Mesenchymal stem cell (in vitro differentiated cells and primary cell): ENCODE results near the gene CCDC141.

Source experiments
- DNase-seq: peaks from one replicate; pipeline ENCODE4 v3.0.0-alpha.2; 2013
- H2AFZ ChIP-seq: one replicate; pipeline ENCODE4 v1.6.1; 2013; ENCODE audit warnings: low read depth, mild to moderate bottlenecking, control low read depth, inconsistent platforms, low read length, moderate library complexity
- H2AK5ac ChIP-seq: 2 replicates; pipeline ENCODE4 v1.6.1; 2013; ENCODE audit warnings: low read length, moderate library complexity, mild to moderate bottlenecking, inconsistent platforms; ENCODE audit not compliant: severe bottlenecking
- H2BK120ac ChIP-seq: one replicate; pipeline ENCODE4 v1.6.1; 2013; ENCODE audit warnings: low read depth, mild to moderate bottlenecking, inconsistent platforms, low read length, moderate library complexity
- H2BK12ac ChIP-seq, 2 experiments: one replicate each; pipeline ENCODE4 v1.6.1; 2013; ENCODE audit warnings: inconsistent platforms in 2 of 2, low read length in 2 of 2, mild to moderate bottlenecking in 2 of 2, moderate library complexity in 2 of 2, control low read depth in 1 of 2
- H2BK15ac ChIP-seq: one replicate; pipeline ENCODE4 v1.6.1; 2013; ENCODE audit warnings: mild to moderate bottlenecking, low read depth, inconsistent platforms; ENCODE audit not compliant: poor library complexity, severe bottlenecking
- H2BK5ac ChIP-seq: 2 replicates; pipeline ENCODE4 v1.6.1; 2013; ENCODE audit warnings: low read depth, mild to moderate bottlenecking, low read length, control low read depth, inconsistent platforms; ENCODE audit not compliant: poor library complexity, severe bottlenecking
- H3K14ac ChIP-seq, 2 experiments: one replicate each; pipeline ENCODE4 v1.6.1; 2013; ENCODE audit warnings: inconsistent platforms in 2 of 2, low read length in 2 of 2, control low read depth in 1 of 2, mild to moderate bottlenecking in 1 of 2, moderate library complexity in 1 of 2
- H3K18ac ChIP-seq, 2 experiments: one replicate each; pipeline ENCODE4 v1.6.1; 2013; ENCODE audit warnings: inconsistent platforms in 2 of 2, low read length in 2 of 2, control low read depth in 1 of 2, low read depth in 1 of 2, mild to moderate bottlenecking in 1 of 2
- H3K23ac ChIP-seq, 2 experiments: one replicate each; pipeline ENCODE4 v1.6.1; 2013; ENCODE audit warnings: inconsistent platforms in 2 of 2, low read length in 2 of 2, mild to moderate bottlenecking in 2 of 2, moderate library complexity in 2 of 2, control low read depth in 1 of 2
- H3K27ac ChIP-seq: 2 replicates; pipeline ENCODE4 v1.5.1; 2013; ENCODE audit warnings: mild to moderate bottlenecking, moderate library complexity, low read length, control low read depth, inconsistent platforms; ENCODE audit not compliant: poor library complexity, severe bottlenecking
- H3K27me3 ChIP-seq, 2 experiments: 2 replicates each; pipeline versions ENCODE4 v1.6.1 to v1.7.0; 2013; ENCODE audit warnings: low read length in 2 of 2, mild to moderate bottlenecking in 2 of 2, moderate library complexity in 2 of 2, control low read depth in 1 of 2, inconsistent platforms in 1 of 2; ENCODE audit not compliant: control insufficient read depth in 1 of 2, insufficient read depth in 1 of 2
- H3K36me3 ChIP-seq, 2 experiments: 2 replicates each; pipeline versions ENCODE4 v1.6.1 to v1.7.0; 2013; ENCODE audit warnings: low read length in 2 of 2, control low read depth in 1 of 2, inconsistent platforms in 1 of 2, low read depth in 1 of 2, mild to moderate bottlenecking in 1 of 2; ENCODE audit not compliant: insufficient read depth in 2 of 2, control insufficient read depth in 1 of 2
- H3K4ac ChIP-seq, 2 experiments: one replicate each; pipeline ENCODE4 v1.6.1; 2013; ENCODE audit warnings: inconsistent platforms in 2 of 2, low read length in 2 of 2, mild to moderate bottlenecking in 2 of 2, moderate library complexity in 2 of 2, control low read depth in 1 of 2, low read depth in 1 of 2
- H3K4me1 ChIP-seq: 2 replicates; pipeline ENCODE4 v1.6.1; 2013; ENCODE audit warnings: low read depth, low read length, control low read depth; ENCODE audit not compliant: control insufficient read depth, insufficient read depth
- H3K4me2 ChIP-seq: 2 replicates; pipeline ENCODE4 v1.6.1; 2013; ENCODE audit warnings: low read length, mild to moderate bottlenecking, inconsistent platforms; ENCODE audit not compliant: poor library complexity, severe bottlenecking
- H3K4me3 ChIP-seq, 2 experiments: 2 replicates each; pipeline versions ENCODE4 v1.5.1 to v1.7.0; 2013; ENCODE audit warnings: low read length in 2 of 2, mild to moderate bottlenecking in 2 of 2, control low read depth in 1 of 2, low read depth in 1 of 2; ENCODE audit not compliant: insufficient read depth in 1 of 2
- H3K79me1 ChIP-seq: replicated peaks from 2 replicates; pipeline ENCODE4 v1.6.1; 2013; ENCODE audit warnings: mild to moderate bottlenecking, control low read depth, low read length, inconsistent platforms; ENCODE audit not compliant: poor library complexity, severe bottlenecking
- H3K9ac ChIP-seq: 2 replicates; pipeline ENCODE4 v1.7.0; 2013; ENCODE audit warnings: mild to moderate bottlenecking, low read length, moderate library complexity
- H3K9me3 ChIP-seq: 2 replicates; pipeline ENCODE4 v1.7.0; 2013; ENCODE audit warnings: mild to moderate bottlenecking, low read length; ENCODE audit not compliant: control insufficient read depth
- H4K8ac ChIP-seq: one replicate; pipeline ENCODE4 v1.6.1; 2013; ENCODE audit warnings: inconsistent platforms, mild to moderate bottlenecking, low read length, moderate library complexity
- H4K91ac ChIP-seq: one replicate; pipeline ENCODE4 v1.6.1; 2013; ENCODE audit warnings: mild to moderate bottlenecking, low read length, inconsistent platforms
- WGBS: methylation state at CpG from one replicate; pipeline ENCODE4 v1.1.7; 2013; ENCODE audit warnings: mixed read lengths; 5-methylcytosine and 5-hydroxymethylcytosine counted together

CCDC141 gene

DNA sequence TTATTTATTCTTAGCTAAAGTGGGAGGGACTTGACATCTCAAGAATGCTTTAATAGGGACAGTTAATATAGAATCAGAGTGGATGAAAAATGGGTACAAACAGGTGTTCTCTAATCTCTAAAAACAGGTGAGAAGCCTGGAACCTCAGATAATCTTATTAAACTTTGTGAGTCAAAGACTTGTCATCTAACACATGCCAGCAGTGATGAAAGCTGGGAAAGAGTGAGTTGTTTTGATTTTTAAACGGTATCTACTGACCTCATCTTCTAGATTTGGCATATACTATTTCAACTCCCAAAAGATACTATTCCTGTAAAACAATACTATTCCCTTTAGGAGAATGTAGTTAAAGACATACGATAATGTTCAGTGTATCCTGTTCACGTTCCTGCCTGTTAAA lies 103.4 kb downstream of the CCDC141 start:
- Histone ChIP-seq H3K4me1 (no peaks in the 10 kb centered on the region), H4K8ac (no peak overlapping the region), H3K23ac (no peak overlapping the region), H3K14ac (no peak overlapping the region), H3K18ac (no peak overlapping the region), H2AFZ (no peak overlapping the region), H3K9me3 (no peaks in the 10 kb centered on the region), H3K4me2 (no peak overlapping the region), H3K27me3 (no peaks in the 10 kb centered on the region), H4K91ac (no peak overlapping the region), H3K79me1 (no peaks in the 10 kb centered on the region), H2BK12ac (no peak overlapping the region), H3K27ac (no peak overlapping the region), H3K36me3 (no peaks in the 10 kb centered on the region), H2AK5ac (no peak overlapping the region), H2BK120ac (no peak overlapping the region), H2BK5ac (no peak overlapping the region), H3K4me3 (no peak overlapping the region), H3K9ac (no peak overlapping the region), H3K4ac (no peak overlapping the region), H2BK15ac (no peak overlapping the region)
- 100% methylated on average over 2 of the region's 3 CpGs for WGBS
- DNase-seq = no peak

DNA sequence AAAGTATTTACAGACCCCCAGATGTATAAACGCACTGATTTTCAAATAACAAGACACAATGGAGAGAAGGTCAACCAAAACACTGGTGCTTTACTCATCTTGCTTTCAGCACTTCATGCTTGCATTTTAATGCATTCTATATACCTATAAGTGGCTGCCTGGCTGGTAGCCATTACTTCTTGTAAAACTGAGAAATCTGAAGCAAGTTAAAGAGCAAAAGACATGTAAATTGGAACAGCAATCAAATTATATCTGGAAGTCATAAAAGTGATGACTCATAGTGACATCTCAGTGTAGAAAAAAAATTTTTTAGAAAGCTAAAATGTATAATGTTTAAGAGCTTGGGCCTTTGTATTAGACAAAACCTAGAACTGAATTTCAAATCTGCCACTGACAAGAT lies 106.2 kb downstream of the CCDC141 start:
- no peak overlapping the region for H3K4me3 ChIP-seq
- H4K8ac ChIP-seq = no peak overlapping the region
- no peak overlapping the region for H2BK12ac ChIP-seq
- H2BK15ac ChIP-seq = no peak overlapping the region
- no peak overlapping the region for H3K4me2 ChIP-seq
- no peaks in the 10 kb centered on the region for H3K27me3 ChIP-seq
- no peak overlapping the region for H2AK5ac ChIP-seq
- no peak overlapping the region for H3K27ac ChIP-seq
- H3K79me1 ChIP-seq = no peaks in the 10 kb centered on the region
- WGBS = 89% methylated on average over 1 of the region's 1 CpG
- H3K23ac ChIP-seq = no peak overlapping the region
- no peak overlapping the region for H3K9ac ChIP-seq
- no peak overlapping the region for H3K18ac ChIP-seq
- H2BK5ac ChIP-seq = no peak overlapping the region
- H3K36me3 ChIP-seq = no peaks in the 10 kb centered on the region
- H4K91ac ChIP-seq = no peak overlapping the region
- peaks cover under 1% of the 10 kb centered on the region for H3K9me3 ChIP-seq
- no peak overlapping the region for H2AFZ ChIP-seq
- DNase-seq = no peak
- H3K4me1 ChIP-seq = no peaks in the 10 kb centered on the region
- no peak overlapping the region for H3K4ac ChIP-seq
- no peak overlapping the region for H3K14ac ChIP-seq
- H2BK120ac ChIP-seq = no peak overlapping the region

DNA sequence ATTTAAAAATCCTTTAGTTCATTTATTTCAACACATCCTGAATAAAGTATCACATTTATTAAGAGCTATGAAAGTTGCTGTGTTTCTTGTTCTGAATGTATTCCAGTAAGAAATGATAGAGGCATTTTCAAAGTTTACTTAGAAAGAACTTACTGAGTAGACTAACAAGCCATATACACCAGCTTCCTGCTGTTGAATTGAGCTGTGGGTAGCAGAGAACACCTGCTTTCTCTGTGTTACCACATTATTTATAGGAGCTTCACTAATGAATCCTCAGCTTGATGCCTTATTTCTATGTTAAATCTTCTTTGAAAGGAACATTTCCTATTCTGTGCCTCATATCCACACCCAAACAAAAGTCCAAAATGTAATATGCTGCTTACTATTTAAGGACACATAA lies 115.4 kb downstream of the CCDC141 start:
- Histone ChIP-seq H2AK5ac (no peak overlapping the region), H3K79me1 (no peaks in the 10 kb centered on the region), H3K27ac (no peak overlapping the region)

DNA sequence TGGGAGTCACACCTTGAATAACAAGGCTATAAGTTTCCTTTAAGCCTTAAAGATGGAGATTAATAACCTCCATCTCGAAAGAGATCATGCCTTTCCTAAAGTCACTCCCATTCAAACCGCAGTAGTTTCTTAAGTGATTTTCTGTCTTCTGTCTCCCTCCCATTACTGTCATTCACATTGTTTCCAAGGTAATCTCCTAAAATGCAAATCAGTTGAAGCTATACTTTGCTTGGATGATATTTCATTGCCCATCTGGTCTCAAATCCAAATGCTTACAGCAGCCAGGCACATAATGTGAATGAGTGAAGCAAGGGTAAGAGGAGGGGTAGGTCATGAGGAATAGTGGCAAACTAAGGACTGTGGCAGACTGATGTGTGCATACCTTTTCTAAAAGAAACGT lies 116.4 kb downstream of the CCDC141 start:
- H3K4me3 ChIP-seq = no peak overlapping the region
- no peak overlapping the region for H2BK5ac ChIP-seq
- no peaks in the 10 kb centered on the region for H3K79me1 ChIP-seq

More for the DNA sequence above, 115.4 kb downstream of the CCDC141 start:
- Histone ChIP-seq H3K4ac (no peak overlapping the region), H3K23ac (no peak overlapping the region), H3K9me3 (peaks cover 20% of the 10 kb centered on the region), H3K27me3 (no peaks in the 10 kb centered on the region), H2AFZ (no peak overlapping the region), H3K18ac (no peak overlapping the region), H4K91ac (no peak overlapping the region), H3K4me2 (no peak overlapping the region), H2BK15ac (no peak overlapping the region), H4K8ac (no peak overlapping the region), H3K4me3 (no peak overlapping the region), H2BK5ac (no peak overlapping the region), H2BK12ac (no peak overlapping the region), H3K14ac (no peak overlapping the region), H3K36me3 (no peaks in the 10 kb centered on the region), H3K4me1 (no peaks in the 10 kb centered on the region), H3K9ac (no peak overlapping the region), H2BK120ac (no peak overlapping the region)
- no peak for DNase-seq

More for the DNA sequence above, 116.4 kb downstream of the CCDC141 start:
- Histone ChIP-seq H3K27ac (no peak overlapping the region), H2BK15ac (no peak overlapping the region), H3K14ac (no peak overlapping the region), H3K18ac (no peak overlapping the region), H3K9ac (no peak overlapping the region), H3K27me3 (no peaks in the 10 kb centered on the region), H4K8ac (no peak overlapping the region), H2BK12ac (no peak overlapping the region), H2AK5ac (no peak overlapping the region), H3K36me3 (no peaks in the 10 kb centered on the region), H3K9me3 (peaks cover 18% of the 10 kb centered on the region), H3K4me1 (no peaks in the 10 kb centered on the region), H3K4ac (no peak overlapping the region), H3K4me2 (no peak overlapping the region), H2BK120ac (no peak overlapping the region), H3K23ac (no peak overlapping the region), H2AFZ (no peak overlapping the region), H4K91ac (no peak overlapping the region)
- DNase-seq = no peak
- 87% methylated on average over 3 of the region's 3 CpGs for WGBS
